ENCODE measurements around the gene AOC3. TPM values are rescaled to one million over a fixed set of nuclear protein-coding genes. Genes with fewer than 3 reads are reported as not detected.

The AOC3 gene, protein sequence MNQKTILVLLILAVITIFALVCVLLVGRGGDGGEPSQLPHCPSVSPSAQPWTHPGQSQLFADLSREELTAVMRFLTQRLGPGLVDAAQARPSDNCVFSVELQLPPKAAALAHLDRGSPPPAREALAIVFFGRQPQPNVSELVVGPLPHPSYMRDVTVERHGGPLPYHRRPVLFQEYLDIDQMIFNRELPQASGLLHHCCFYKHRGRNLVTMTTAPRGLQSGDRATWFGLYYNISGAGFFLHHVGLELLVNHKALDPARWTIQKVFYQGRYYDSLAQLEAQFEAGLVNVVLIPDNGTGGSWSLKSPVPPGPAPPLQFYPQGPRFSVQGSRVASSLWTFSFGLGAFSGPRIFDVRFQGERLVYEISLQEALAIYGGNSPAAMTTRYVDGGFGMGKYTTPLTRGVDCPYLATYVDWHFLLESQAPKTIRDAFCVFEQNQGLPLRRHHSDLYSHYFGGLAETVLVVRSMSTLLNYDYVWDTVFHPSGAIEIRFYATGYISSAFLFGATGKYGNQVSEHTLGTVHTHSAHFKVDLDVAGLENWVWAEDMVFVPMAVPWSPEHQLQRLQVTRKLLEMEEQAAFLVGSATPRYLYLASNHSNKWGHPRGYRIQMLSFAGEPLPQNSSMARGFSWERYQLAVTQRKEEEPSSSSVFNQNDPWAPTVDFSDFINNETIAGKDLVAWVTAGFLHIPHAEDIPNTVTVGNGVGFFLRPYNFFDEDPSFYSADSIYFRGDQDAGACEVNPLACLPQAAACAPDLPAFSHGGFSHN
- 10 to 100 TPM; 49.0 to 74.1 (median 53.0) TPM for total RNA-seq

GRCh38 chr17:42850954-42851353 lies at the start of gene AOC3:
TSS of gene AOC3 (plus strand) at chr17:42851199. CDS start at chr17:42851344, 145 bp downstream.
- no peaks in the 10 kb centered on the region for H3K27me3 ChIP-seq
- H3K4me1 ChIP-seq = peaks cover 0 to 28% (median 7%) of the 10 kb centered on the region in 4 donors
- no peaks in the 10 kb centered on the region for H3K9me3 ChIP-seq
- TF ChIP-seq, protein P1, sequence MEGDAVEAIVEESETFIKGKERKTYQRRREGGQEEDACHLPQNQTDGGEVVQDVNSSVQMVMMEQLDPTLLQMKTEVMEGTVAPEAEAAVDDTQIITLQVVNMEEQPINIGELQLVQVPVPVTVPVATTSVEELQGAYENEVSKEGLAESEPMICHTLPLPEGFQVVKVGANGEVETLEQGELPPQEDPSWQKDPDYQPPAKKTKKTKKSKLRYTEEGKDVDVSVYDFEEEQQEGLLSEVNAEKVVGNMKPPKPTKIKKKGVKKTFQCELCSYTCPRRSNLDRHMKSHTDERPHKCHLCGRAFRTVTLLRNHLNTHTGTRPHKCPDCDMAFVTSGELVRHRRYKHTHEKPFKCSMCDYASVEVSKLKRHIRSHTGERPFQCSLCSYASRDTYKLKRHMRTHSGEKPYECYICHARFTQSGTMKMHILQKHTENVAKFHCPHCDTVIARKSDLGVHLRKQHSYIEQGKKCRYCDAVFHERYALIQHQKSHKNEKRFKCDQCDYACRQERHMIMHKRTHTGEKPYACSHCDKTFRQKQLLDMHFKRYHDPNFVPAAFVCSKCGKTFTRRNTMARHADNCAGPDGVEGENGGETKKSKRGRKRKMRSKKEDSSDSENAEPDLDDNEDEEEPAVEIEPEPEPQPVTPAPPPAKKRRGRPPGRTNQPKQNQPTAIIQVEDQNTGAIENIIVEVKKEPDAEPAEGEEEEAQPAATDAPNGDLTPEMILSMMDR (IDR thresholded peaks at IDR 0.05) = no peak
- no peak for TF ChIP-seq EP300 (IDR thresholded peaks at IDR 0.05)
- TF ChIP-seq POLR2A (IDR thresholded peaks at IDR 0.05) = no peak
- 39% methylated on average over 9 of the region's 9 CpGs for WGBS, 2 donors
- H3K36me3 ChIP-seq = peaks cover 0 to 3% (median 0%) of the 10 kb centered on the region in 3 donors
- peak within 1 kb of the TSS in 2 of 4 donors; percentile 11 to 43 for H3K4me3 ChIP-seq
- DNase-seq (ENCODE audit: low spot score in 2 of 2) = no peak
- H3K27ac ChIP-seq = peak within 1 kb of the TSS in 2 of 4 donors; percentile 38 to 70

GRCh38 chr17:42803074-42803883 lies 47.7 kb upstream of the AOC3 start:
- H3K27me3 ChIP-seq = no peaks in the 10 kb centered on the region
- H3K4me3 ChIP-seq = no peak overlapping the region
- no peak for DNase-seq (ENCODE audit: low spot score in 2 of 2)
- no peak overlapping the region for H3K27ac ChIP-seq
- peaks cover 0 to 6% (median 3%) of the 10 kb centered on the region in 4 donors for H3K4me1 ChIP-seq
- H3K36me3 ChIP-seq = no peaks in the 10 kb centered on the region
- TF ChIP-seq POLR2A (IDR thresholded peaks at IDR 0.05) = no peak
- TF ChIP-seq, protein P1 (IDR thresholded peaks at IDR 0.05) = no peak
- TF ChIP-seq EP300 (IDR thresholded peaks at IDR 0.05) = no peak
- H3K9me3 ChIP-seq = no peaks in the 10 kb centered on the region
- 36 to 40% methylated on average over 2 of the region's 2 CpGs for WGBS, 2 donors

GRCh38 chr17:42804918-42805367 lies 46.1 kb upstream of the AOC3 start:
- Histone ChIP-seq H3K27ac (no peak overlapping the region), H3K27me3 (no peaks in the 10 kb centered on the region), H3K4me1 (peaks cover 0 to 7% (median 0%) of the 10 kb centered on the region in 4 donors), H3K9me3 (no peaks in the 10 kb centered on the region), H3K4me3 (no peak overlapping the region), H3K36me3 (peaks cover 0 to 12% (median 0%) of the 10 kb centered on the region in 3 donors)
- TF ChIP-seq, protein P1 (IDR thresholded peaks at IDR 0.05) = no peak
- TF ChIP-seq POLR2A (IDR thresholded peaks at IDR 0.05) (no peak), EP300 (IDR thresholded peaks at IDR 0.05) (no peak)
- DNase-seq (ENCODE audit: low spot score in 2 of 2) = no peak
- 72 to 92% methylated on average over 1 of the region's 1 CpG for WGBS, 2 donors

GRCh38 chr17:42806249-42806648 lies 44.8 kb upstream of the AOC3 start:
- TF ChIP-seq, protein P1 (IDR thresholded peaks at IDR 0.05) = no peak
- TF ChIP-seq POLR2A (IDR thresholded peaks at IDR 0.05) = no peak
- TF ChIP-seq EP300 (IDR thresholded peaks at IDR 0.05) = no peak
- Histone ChIP-seq H3K36me3 (peaks cover 0 to 22% (median 0%) of the 10 kb centered on the region in 3 donors), H3K27ac (no peak overlapping the region), H3K4me1 (peaks cover 0 to 7% (median 0%) of the 10 kb centered on the region in 4 donors), H3K27me3 (no peaks in the 10 kb centered on the region), H3K4me3 (no peak overlapping the region), H3K9me3 (no peaks in the 10 kb centered on the region)
- WGBS, 2 donors = 95% methylated on average over 1 of the region's 1 CpG
- no peak for DNase-seq (ENCODE audit: low spot score in 2 of 2)
